Adrenal gland (tissue), 5 donors: ENCODE results near the gene RUNX3.

Source experiments
- POLR2A ChIP-seq, 2 donors: fragments of 450-650 bp; IDR thresholded peaks; one replicate each; pipeline ENCODE4 v1.6.1; 2017; ENCODE audit warnings: antibody characterized with exemption in 2 of 2, mild to moderate bottlenecking in 2 of 2, moderate library complexity in 1 of 2
- TF ChIP-seq, protein P1 (sequence below), 6 experiments: fragments of 450-650 bp in 4 of 6; fragments of 200-600 bp in 2 of 6; sonication (generic) in 1 of 6; IDR thresholded peaks; 1 replicate in 5 of 6; 2 replicates in 1 of 6; pipeline versions ENCODE4 v1.5.1 to v1.8.0; 2016 to 2021; ENCODE audit warnings: antibody characterized with exemption in 6 of 6, mild to moderate bottlenecking in 2 of 6, moderate library complexity in 1 of 6
- donor health status: DM: no; HTN: no; CAD: no.

DNA sequence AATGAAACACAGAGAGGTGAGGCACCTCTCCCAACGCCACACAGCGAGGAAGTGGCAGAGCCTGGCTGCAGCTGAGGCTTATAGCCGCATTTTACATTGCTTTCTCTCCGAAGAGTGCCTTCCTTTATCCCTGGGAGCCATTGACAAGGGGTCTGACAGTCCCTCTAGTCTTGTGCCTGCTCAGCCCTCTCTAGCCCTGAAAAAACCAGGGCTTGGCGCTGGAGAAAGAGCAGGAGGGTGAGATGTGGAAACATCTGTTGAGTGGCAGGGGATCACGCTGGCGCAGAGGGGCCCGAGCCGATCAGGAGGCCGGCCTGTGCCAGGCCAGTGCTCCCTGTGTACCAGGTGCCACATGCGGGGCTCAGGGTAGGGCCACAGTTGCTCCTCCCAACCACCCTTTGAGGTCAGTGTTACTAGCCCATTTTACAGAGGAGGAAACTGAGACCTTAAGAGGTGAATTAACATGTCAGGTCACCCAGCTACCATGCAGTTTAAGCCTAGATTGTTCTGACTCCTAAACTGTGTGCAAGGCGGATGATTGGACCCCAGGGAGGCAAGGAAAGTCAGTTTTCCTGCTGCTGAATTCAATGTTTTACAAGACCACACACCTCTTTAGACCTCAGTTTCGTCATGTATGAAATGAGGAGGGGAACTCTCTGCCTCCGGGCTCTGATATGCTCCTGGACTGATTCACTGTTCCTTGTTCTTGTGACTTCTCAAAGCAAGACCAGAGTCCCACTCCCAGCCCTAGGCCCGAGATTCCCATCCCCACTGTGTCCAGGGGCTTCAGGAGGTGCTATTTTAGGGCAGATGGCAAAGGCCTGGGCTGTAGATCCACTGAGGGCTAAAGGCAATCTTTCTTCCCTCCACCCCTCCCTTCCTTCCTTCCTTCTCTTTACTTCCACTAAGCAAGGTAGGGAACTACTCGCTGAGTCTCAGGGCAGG lies 28.0 kb upstream of the RUNX3 start:
- TF ChIP-seq, protein P1, sequence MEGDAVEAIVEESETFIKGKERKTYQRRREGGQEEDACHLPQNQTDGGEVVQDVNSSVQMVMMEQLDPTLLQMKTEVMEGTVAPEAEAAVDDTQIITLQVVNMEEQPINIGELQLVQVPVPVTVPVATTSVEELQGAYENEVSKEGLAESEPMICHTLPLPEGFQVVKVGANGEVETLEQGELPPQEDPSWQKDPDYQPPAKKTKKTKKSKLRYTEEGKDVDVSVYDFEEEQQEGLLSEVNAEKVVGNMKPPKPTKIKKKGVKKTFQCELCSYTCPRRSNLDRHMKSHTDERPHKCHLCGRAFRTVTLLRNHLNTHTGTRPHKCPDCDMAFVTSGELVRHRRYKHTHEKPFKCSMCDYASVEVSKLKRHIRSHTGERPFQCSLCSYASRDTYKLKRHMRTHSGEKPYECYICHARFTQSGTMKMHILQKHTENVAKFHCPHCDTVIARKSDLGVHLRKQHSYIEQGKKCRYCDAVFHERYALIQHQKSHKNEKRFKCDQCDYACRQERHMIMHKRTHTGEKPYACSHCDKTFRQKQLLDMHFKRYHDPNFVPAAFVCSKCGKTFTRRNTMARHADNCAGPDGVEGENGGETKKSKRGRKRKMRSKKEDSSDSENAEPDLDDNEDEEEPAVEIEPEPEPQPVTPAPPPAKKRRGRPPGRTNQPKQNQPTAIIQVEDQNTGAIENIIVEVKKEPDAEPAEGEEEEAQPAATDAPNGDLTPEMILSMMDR (IDR thresholded peaks at IDR 0.05) = no peak
- no peak for TF ChIP-seq POLR2A (IDR thresholded peaks at IDR 0.05)
